ENCODE results near the gene TTC4.

The TTC4 gene

GRCh38 chr1:54706419-54706818, 9.2 kb upstream of the TTC4 start:
- DNase-seq = no peak

GRCh38 chr1:54708385-54708784, 7.3 kb upstream of the TTC4 start:
- no peak for DNase-seq

- no peak for DNase-seq
Observed at GRCh38 chr1:54709547-54710292, 5.9 kb upstream of the TTC4 start.

GRCh38 chr1:54710434-54710833, 5.2 kb upstream of the TTC4 start:
- DNase-seq = no peak

- DNase-seq = no peak
Observed at GRCh38 chr1:54710841-54711240, 4.8 kb upstream of the TTC4 start.

- no peak for DNase-seq
Observed at GRCh38 chr1:54711536-54711935, 4.1 kb upstream of the TTC4 start.

- no peak for DNase-seq
Observed at GRCh38 chr1:54714881-54715492, 674 bp upstream of the TTC4 start.

GRCh38 chr1:54716299-54717047, 812 bp downstream of the TTC4 start:
- no peak for DNase-seq

GRCh38 chr1:54721719-54722118, 6.1 kb downstream of the TTC4 start:
- DNase-seq = no peak

GRCh38 chr1:54723985-54724384, 8.3 kb downstream of the TTC4 start:
- DNase-seq = no peak

GRCh38 chr1:54724771-54725170, 9.1 kb downstream of the TTC4 start:
- DNase-seq = no peak

GRCh38 chr1:54728027-54728426, 12.4 kb downstream of the TTC4 start:
- DNase-seq = no peak

GRCh38 chr1:54736685-54737084, 21.0 kb downstream of the TTC4 start:
- DNase-seq = no peak

GRCh38 chr1:54738244-54738643, 22.6 kb downstream of the TTC4 start:
- DNase-seq = no peak

GRCh38 chr1:54741531-54741930, 25.9 kb downstream of the TTC4 start:
- no peak for DNase-seq

GRCh38 chr1:54742282-54742681, 26.6 kb downstream of the TTC4 start:
- no peak for DNase-seq

GRCh38 chr1:54743416-54744226, 28.0 kb downstream of the TTC4 start:
- no peak for DNase-seq

- no peak for DNase-seq
Observed at GRCh38 chr1:54744696-54745095, 29.0 kb downstream of the TTC4 start.

GRCh38 chr1:54745274-54745673, 29.6 kb downstream of the TTC4 start:
- DNase-seq = no peak

- no peak for DNase-seq
Observed at GRCh38 chr1:54745864-54746263, 30.2 kb downstream of the TTC4 start.

- no peak for DNase-seq
Observed at GRCh38 chr1:54748094-54748835, 32.6 kb downstream of the TTC4 start.

- no peak for DNase-seq
Observed at GRCh38 chr1:54750596-54750995, 34.9 kb downstream of the TTC4 start.

- DNase-seq = no peak
Observed at GRCh38 chr1:54751426-54751825, 35.8 kb downstream of the TTC4 start.

All from NCI-H2107 (cell line).